ENCODE measurements around the gene NLGN4X.

The NLGN4X gene

GRCh38 chrX:5842601-5843000 is 386.1 kb downstream of the NLGN4X start:
- no peak for DNase-seq
